NOMO-1 treated with dmso at 0.1 percent for 144 hours (cell line): Measurements from ENCODE around the gene PRR5L.
"Not testable (repeated sequence)": the region's sequence is repeated elsewhere in the genome, so short reads cannot be mapped to it uniquely, and the experiment has no call there.

Experiments
- DNase-seq: peaks from one replicate; lab custom pipeline; 2025; ENCODE audit not compliant: unreplicated experiment; lab: John Stamatoyannopoulos, UW

Gene PRR5L

GRCh38 chr11:36487619-36488018 is 191.5 kb downstream of the PRR5L start:
- DNase-seq = no peak

- DNase-seq = no peak
Observed at GRCh38 chr11:36488096-36488495, 192.0 kb downstream of the PRR5L start.

- no peak for DNase-seq
Observed at GRCh38 chr11:36490026-36490806, 194.1 kb downstream of the PRR5L start.

- DNase-seq = no peak
Observed at GRCh38 chr11:36492724-36493304, 196.7 kb downstream of the PRR5L start.

GRCh38 chr11:36493332-36493731 is 197.2 kb downstream of the PRR5L start:
- no peak for DNase-seq

- no peak for DNase-seq
Observed at GRCh38 chr11:36498721-36499120, 202.6 kb downstream of the PRR5L start.

GRCh38 chr11:36499315-36499714 is 203.2 kb downstream of the PRR5L start:
- no peak for DNase-seq

GRCh38 chr11:36500315-36500721 is 204.2 kb downstream of the PRR5L start:
- DNase-seq = peak; percentile 76

GRCh38 chr11:36501236-36501635 is 205.1 kb downstream of the PRR5L start:
- no peak for DNase-seq

- DNase-seq = no peak
Observed at GRCh38 chr11:36507824-36508489, 211.9 kb downstream of the PRR5L start.

GRCh38 chr11:36508743-36509142 is 212.7 kb downstream of the PRR5L start:
- DNase-seq = no peak

- DNase-seq = no peak
Observed at GRCh38 chr11:36509201-36509639, 213.1 kb downstream of the PRR5L start.

- peak; percentile 76 for DNase-seq
Observed at GRCh38 chr11:36509694-36510593, 213.9 kb downstream of the PRR5L start, which contains the start of gene TRAF6. Gene TRAF6, minus strand, starts transcription at chr11:36510272. Its CDS starts 8,757 bp downstream, at chr11:36501515.

GRCh38 chr11:36510594-36510942 is 214.5 kb downstream of the PRR5L start:
- DNase-seq = no peak

- not testable (repeated sequence) for DNase-seq
Observed at GRCh38 chr11:36511062-36511461, 215.0 kb downstream of the PRR5L start.

GRCh38 chr11:36512016-36512415 is 215.9 kb downstream of the PRR5L start:
- no peak for DNase-seq

GRCh38 chr11:36513965-36514364 is 217.9 kb downstream of the PRR5L start:
- no peak for DNase-seq
